ENCODE measurements around the gene COLEC12. TPM values are rescaled to one million over a fixed set of nuclear protein-coding genes. Genes with fewer than 3 reads are reported as not detected.

Gene COLEC12
- total and polyA plus RNA-seq, 7 experiments from 2014 or later, result 0.12 to 0.35 (median 0.19) TPM; not detected in 4

DNA sequence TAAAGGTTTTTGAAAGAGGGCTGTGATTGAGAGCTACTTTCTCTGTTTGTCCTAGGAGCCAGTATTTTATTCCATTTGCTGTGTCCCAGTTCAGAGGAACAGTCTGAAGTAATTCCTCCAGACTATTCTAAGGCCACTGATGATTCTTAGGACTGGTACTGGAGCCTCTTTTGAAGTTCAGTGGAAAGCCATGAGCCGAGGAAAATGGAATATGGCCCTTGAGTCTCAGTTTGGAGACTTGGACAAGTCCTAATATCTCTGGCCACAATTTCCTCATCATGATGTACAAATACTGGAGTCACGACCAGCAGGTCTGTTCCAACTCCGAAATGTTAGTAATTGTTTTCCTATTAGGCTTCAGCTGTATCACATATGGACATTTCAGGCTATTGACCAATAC is 7.1 kb upstream of the COLEC12 start:
- H3K4me3 Mint-ChIP-seq, result no peak overlapping the region
- H3K27me3 Mint-ChIP-seq, result peaks cover 9 to 28% (median 12%) of the 10 kb centered on the region in 5 donors
- H3K27ac Mint-ChIP-seq, result no peak overlapping the region
- H3K9me3 ChIP-seq (ENCODE audit: control insufficient read depth in 2 of 3, low read length in 3 of 3), result no peaks in the 10 kb centered on the region
- intact Hi-C loops (cut with micrococcal nuclease), result no loop called here
- POLR2A ChIA-PET, result no interaction called here
- H3K4me1 Mint-ChIP-seq, result no peaks in the 10 kb centered on the region
- no peaks in the 10 kb centered on the region for H3K36me3 ChIP-seq (ENCODE audit: control insufficient read depth in 2 of 3, insufficient read depth in 3 of 3, low read length in 3 of 3)
- H3K36me3 Mint-ChIP-seq, result no peaks in the 10 kb centered on the region
- peaks cover 0 to 5% (median 2%) of the 10 kb centered on the region in 11 donors for H3K9me3 Mint-ChIP-seq
- CTCF ChIA-PET, result no interaction called here
- H3K4me3 ChIP-seq (ENCODE audit: low read length), result no peak overlapping the region
- no peaks in the 10 kb centered on the region for H3K4me1 ChIP-seq (ENCODE audit: control insufficient read depth in 2 of 2, insufficient read depth in 2 of 2, low read length in 2 of 2)
- H3K27ac ChIP-seq (ENCODE audit: low read depth, low read length), result no peak overlapping the region
- DNase-seq (no peak), ATAC-seq (no peak)
- H3K27me3 ChIP-seq (ENCODE audit: control insufficient read depth in 2 of 2, insufficient read depth in 2 of 2, low read length in 2 of 2), result no peaks in the 10 kb centered on the region

DNA sequence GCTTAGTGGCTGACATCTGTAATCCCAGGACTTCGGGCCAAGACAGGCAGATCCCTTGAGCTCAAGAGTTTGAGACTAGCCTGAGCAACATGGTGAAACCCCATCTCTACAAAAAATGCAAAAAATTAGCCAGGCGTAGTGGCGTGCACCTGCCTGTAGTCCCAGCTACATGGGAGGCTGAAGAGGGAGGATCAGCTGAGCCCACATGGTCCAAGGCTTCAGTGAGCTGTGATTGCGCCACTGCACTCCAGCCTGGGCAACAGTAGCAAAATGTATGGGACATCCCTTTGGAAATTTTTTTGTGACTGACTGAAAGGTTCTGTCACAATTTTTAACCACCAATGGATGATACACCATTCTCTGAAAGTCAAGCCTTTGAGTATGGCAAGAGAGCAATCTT is 6.3 kb upstream of the COLEC12 start:
- H3K27me3 ChIP-seq (ENCODE audit: control insufficient read depth in 2 of 2, insufficient read depth in 2 of 2, low read length in 2 of 2), result no peaks in the 10 kb centered on the region
- H3K4me3 Mint-ChIP-seq, result no peak overlapping the region
- intact Hi-C loops (cut with micrococcal nuclease), result no loop called here
- H3K4me3 ChIP-seq (ENCODE audit: low read length), result no peak overlapping the region
- CTCF ChIA-PET, result no interaction called here
- H3K9me3 ChIP-seq (ENCODE audit: control insufficient read depth in 2 of 3, low read length in 3 of 3), result no peaks in the 10 kb centered on the region
- peaks cover 12 to 30% (median 19%) of the 10 kb centered on the region in 5 donors for H3K27me3 Mint-ChIP-seq
- H3K36me3 Mint-ChIP-seq, result no peaks in the 10 kb centered on the region
- no peaks in the 10 kb centered on the region for H3K4me1 ChIP-seq (ENCODE audit: control insufficient read depth in 2 of 2, insufficient read depth in 2 of 2, low read length in 2 of 2)
- H3K27ac ChIP-seq (ENCODE audit: low read depth, low read length), result no peak overlapping the region
- DNase-seq (no peak), ATAC-seq (no peak)
- no peak overlapping the region for H3K27ac Mint-ChIP-seq
- peaks cover 0 to 4% (median 2%) of the 10 kb centered on the region in 11 donors for H3K9me3 Mint-ChIP-seq
- no peaks in the 10 kb centered on the region for H3K36me3 ChIP-seq (ENCODE audit: control insufficient read depth in 2 of 3, insufficient read depth in 3 of 3, low read length in 3 of 3)
- no peaks in the 10 kb centered on the region for H3K4me1 Mint-ChIP-seq
- POLR2A ChIA-PET, result no interaction called here

DNA sequence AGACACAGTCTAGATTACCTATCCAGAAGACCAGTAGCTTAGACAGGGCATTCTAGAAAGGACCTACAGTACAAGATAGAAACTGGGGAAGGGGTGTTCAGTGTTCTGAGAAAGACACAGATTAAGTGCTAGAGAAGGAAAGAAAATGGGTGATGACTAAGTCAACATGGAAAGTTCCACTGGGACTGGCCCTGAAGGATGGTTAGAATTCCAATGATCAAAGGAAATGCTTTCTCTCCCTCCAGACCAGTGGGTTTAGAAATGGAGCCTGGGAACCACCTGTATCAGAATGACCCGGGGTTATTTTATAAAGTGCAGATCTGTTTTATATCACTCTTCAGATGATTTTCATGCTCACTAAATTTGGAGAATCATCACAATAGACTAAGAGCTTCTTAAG is 5.8 kb upstream of the COLEC12 start:
- intact Hi-C loops (cut with micrococcal nuclease), result no loop called here
- no peaks in the 10 kb centered on the region for H3K36me3 Mint-ChIP-seq
- no peak overlapping the region for H3K27ac ChIP-seq (ENCODE audit: low read depth, low read length)
- H3K36me3 ChIP-seq (ENCODE audit: control insufficient read depth in 2 of 3, insufficient read depth in 3 of 3, low read length in 3 of 3), result no peaks in the 10 kb centered on the region
- H3K9me3 Mint-ChIP-seq, result no peaks in the 10 kb centered on the region
- peaks cover 15 to 34% (median 23%) of the 10 kb centered on the region in 5 donors for H3K27me3 Mint-ChIP-seq
- POLR2A ChIA-PET, result no interaction called here
- H3K4me1 Mint-ChIP-seq, result peaks cover 0 to 3% (median 0%) of the 10 kb centered on the region in 7 donors
- H3K9me3 ChIP-seq (ENCODE audit: control insufficient read depth in 2 of 3, low read length in 3 of 3), result no peaks in the 10 kb centered on the region
- ATAC-seq (no peak), DNase-seq (no peak)
- H3K27ac Mint-ChIP-seq, result no peak overlapping the region
- no peak overlapping the region for H3K4me3 ChIP-seq (ENCODE audit: low read length)
- CTCF ChIA-PET, result no interaction called here
- H3K27me3 ChIP-seq (ENCODE audit: control insufficient read depth in 2 of 2, insufficient read depth in 2 of 2, low read length in 2 of 2), result no peaks in the 10 kb centered on the region
- H3K4me1 ChIP-seq (ENCODE audit: control insufficient read depth in 2 of 2, insufficient read depth in 2 of 2, low read length in 2 of 2), result no peaks in the 10 kb centered on the region
- H3K4me3 Mint-ChIP-seq, result no peak overlapping the region

DNA sequence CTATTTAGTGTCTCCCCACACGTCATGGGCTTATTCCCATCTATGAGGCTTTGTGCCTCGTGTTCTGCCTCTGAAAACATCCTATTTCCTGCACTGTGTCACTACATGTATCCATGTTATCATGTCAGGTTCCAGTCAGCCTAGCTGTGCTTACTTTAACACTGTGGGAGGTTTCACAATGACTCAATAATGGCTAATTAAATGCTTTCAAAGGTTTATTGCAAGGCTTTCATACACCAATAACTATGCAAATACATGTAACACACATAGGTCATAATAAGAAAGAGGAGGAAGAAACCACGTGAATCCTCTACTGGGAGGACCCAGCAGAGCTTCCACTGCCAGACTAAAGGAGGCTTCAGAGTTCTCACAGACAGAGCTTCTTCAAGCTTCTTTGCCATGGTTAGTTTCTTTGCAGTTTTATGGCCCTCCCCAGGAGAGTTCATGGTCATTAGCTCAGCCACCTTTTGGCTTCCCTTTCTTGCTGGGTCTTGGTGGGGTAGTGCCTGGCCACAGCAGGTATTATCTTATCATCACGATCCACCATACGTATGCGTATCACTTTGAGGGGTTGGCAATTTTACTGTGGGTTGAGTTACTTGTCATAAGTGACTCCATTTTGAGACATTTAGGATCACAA is 5.1 kb upstream of the COLEC12 start:
- Histone ChIP-seq H3K4me1 (ENCODE audit: control insufficient read depth in 2 of 2, insufficient read depth in 2 of 2, low read length in 2 of 2) (no peaks in the 10 kb centered on the region), H3K4me3 (ENCODE audit: low read length) (no peak overlapping the region), H3K27ac (ENCODE audit: low read depth, low read length) (no peak overlapping the region), H3K27me3 (ENCODE audit: control insufficient read depth in 2 of 2, insufficient read depth in 2 of 2, low read length in 2 of 2) (no peaks in the 10 kb centered on the region), H3K9me3 (ENCODE audit: control insufficient read depth in 2 of 3, low read length in 3 of 3) (no peaks in the 10 kb centered on the region), H3K36me3 (ENCODE audit: control insufficient read depth in 2 of 3, insufficient read depth in 3 of 3, low read length in 3 of 3) (no peaks in the 10 kb centered on the region)
- Mint-ChIP-seq H3K27me3 (peaks cover 20 to 37% (median 29%) of the 10 kb centered on the region in 5 donors), H3K4me3 (no peak overlapping the region), H3K27ac (no peak overlapping the region), H3K4me1 (peaks cover 0 to 7% (median 1%) of the 10 kb centered on the region in 7 donors), H3K36me3 (no peaks in the 10 kb centered on the region), H3K9me3 (no peaks in the 10 kb centered on the region)
- no peak for DNase-seq
- ChIA-PET POLR2A (no interaction called here), CTCF (no interaction called here)
- intact Hi-C loops (cut with micrococcal nuclease), result no loop called here
- no peak for ATAC-seq

DNA sequence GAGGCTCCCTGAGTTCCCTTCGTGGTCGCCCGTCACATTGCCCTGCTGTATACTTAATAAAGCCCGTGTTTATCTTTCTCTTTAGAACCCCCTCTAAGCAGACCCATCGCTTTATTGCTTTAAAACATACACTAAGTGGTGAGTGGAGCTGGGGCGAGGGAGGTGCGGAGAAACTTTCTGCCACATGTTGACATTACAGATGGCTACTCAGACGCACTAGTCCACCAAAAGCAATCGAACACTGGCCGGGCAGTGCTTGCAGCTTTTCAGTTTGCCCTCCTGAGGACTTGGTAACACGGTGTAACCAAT is 859 bp upstream of the COLEC12 start:
- intact Hi-C loops (cut with micrococcal nuclease), result no loop called here

DNA sequence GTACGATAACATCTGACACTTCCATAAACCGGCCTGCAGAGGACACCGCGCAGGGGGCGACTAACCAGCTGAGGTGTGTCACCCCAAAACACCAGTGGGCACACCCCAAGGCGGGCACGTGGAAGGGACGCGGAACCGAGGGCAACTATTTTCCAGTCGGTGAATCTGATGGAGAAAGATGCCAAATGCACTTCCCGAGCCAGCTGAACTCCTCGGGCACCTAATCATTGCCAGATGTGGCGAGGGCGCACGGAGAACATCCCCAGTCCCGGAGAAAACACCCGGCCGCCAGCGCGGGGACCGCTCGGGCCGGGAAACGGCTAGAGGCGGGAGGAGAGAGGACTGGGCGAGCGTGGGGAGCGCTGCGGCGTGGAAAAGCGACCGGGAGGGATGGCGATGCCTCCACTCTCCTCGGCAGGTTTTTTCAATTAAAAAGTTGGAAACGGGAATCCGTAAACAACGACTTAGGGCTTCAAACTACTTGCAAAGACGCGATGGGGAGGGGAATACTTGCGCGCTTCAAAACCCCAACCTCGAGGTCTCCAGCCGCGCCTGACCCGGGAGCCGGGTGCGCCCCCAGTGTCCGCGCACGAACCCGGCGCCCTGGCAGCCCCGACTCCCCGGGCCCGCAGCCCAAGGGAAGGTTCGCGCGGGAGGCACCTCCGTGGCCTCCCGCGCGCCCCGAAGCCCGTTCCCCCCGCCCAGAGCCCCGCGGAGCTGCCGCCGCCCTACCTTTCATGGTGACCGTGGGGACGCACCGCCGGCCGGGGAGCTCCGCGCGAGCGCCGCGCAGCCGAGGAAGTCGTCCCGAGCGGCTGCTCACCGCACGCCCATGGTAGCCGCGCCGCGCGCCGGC is 497 bp downstream of the COLEC12 start:
- H3K27me3 ChIP-seq (ENCODE audit: control insufficient read depth in 2 of 2, insufficient read depth in 2 of 2, low read length in 2 of 2), result peaks cover 0 to 3% of the 10 kb centered on the region in 2 donors
- H3K4me1 ChIP-seq (ENCODE audit: control insufficient read depth in 2 of 2, insufficient read depth in 2 of 2, low read length in 2 of 2), result no peaks in the 10 kb centered on the region
- H3K36me3 ChIP-seq (ENCODE audit: control insufficient read depth in 2 of 3, insufficient read depth in 3 of 3, low read length in 3 of 3), result no peaks in the 10 kb centered on the region
- H3K27me3 Mint-ChIP-seq, result peaks cover 45 to 54% (median 51%) of the 10 kb centered on the region in 5 donors
- no peak overlapping the region for H3K27ac ChIP-seq (ENCODE audit: low read depth, low read length)
- H3K4me3 ChIP-seq (ENCODE audit: low read length), result no peak overlapping the region
- H3K27ac Mint-ChIP-seq, result no peak overlapping the region
- H3K9me3 ChIP-seq (ENCODE audit: control insufficient read depth in 2 of 3, low read length in 3 of 3), result no peaks in the 10 kb centered on the region
- intact Hi-C loops (cut with micrococcal nuclease), result loop anchor here in 1 of 2 donors (5.0 kb wide), 1 partner anchor 117 kb away; no protein-coding TSS in a partner anchor
- H3K9me3 Mint-ChIP-seq, result no peaks in the 10 kb centered on the region
- peak overlapping the region in 3 of 10 donors; percentile 21 to 62 (median 39) for H3K4me3 Mint-ChIP-seq
- no peaks in the 10 kb centered on the region for H3K36me3 Mint-ChIP-seq
- CTCF ChIA-PET, result no interaction called here
- peaks cover 0 to 18% (median 5%) of the 10 kb centered on the region in 7 donors for H3K4me1 Mint-ChIP-seq
- ATAC-seq, result no peak
- POLR2A ChIA-PET, result no interaction called here
- no peak for DNase-seq

More for the DNA sequence above, 859 bp upstream of the COLEC12 start:
- H3K36me3 Mint-ChIP-seq, result no peaks in the 10 kb centered on the region
- POLR2A ChIA-PET, result no interaction called here
- no peak overlapping the region for H3K27ac Mint-ChIP-seq
- Histone ChIP-seq H3K9me3 (ENCODE audit: control insufficient read depth in 2 of 3, low read length in 3 of 3) (no peaks in the 10 kb centered on the region), H3K27me3 (ENCODE audit: control insufficient read depth in 2 of 2, insufficient read depth in 2 of 2, low read length in 2 of 2) (peaks cover 0 to 3% of the 10 kb centered on the region in 2 donors), H3K36me3 (ENCODE audit: control insufficient read depth in 2 of 3, insufficient read depth in 3 of 3, low read length in 3 of 3) (no peaks in the 10 kb centered on the region), H3K27ac (ENCODE audit: low read depth, low read length) (no peak overlapping the region), H3K4me3 (ENCODE audit: low read length) (no peak overlapping the region), H3K4me1 (ENCODE audit: control insufficient read depth in 2 of 2, insufficient read depth in 2 of 2, low read length in 2 of 2) (no peaks in the 10 kb centered on the region)
- ATAC-seq (no peak), DNase-seq (no peak)
- no peaks in the 10 kb centered on the region for H3K9me3 Mint-ChIP-seq
- CTCF ChIA-PET, result no interaction called here
- peaks cover 44 to 58% (median 55%) of the 10 kb centered on the region in 5 donors for H3K27me3 Mint-ChIP-seq
- H3K4me1 Mint-ChIP-seq, result peaks cover 0 to 18% (median 5%) of the 10 kb centered on the region in 7 donors
- peak overlapping the region in 4 of 10 donors; percentile 13 to 63 (median 45) for H3K4me3 Mint-ChIP-seq

Measured in naive thymus-derived CD4-positive, alpha-beta T cell (primary cell).